Measurements from ENCODE around the gene TIMM13.

GRCh38 chr19:2434267-2434666 is 6.9 kb upstream of the TIMM13 start:
- TF ChIP-seq CTCF (conservative IDR thresholded peaks at IDR 0.05) (no peak), ZFX (IDR thresholded peaks at IDR 0.05) (no peak)

All from C4-2B (cell line).